ENCODE measurements around the gene RNF208. TPM values are rescaled to one million over a fixed set of nuclear protein-coding genes. Genes with fewer than 3 reads are reported as not detected.

The RNF208 gene
- total RNA-seq, 1 donor from 2014 or later = not detected

DNA sequence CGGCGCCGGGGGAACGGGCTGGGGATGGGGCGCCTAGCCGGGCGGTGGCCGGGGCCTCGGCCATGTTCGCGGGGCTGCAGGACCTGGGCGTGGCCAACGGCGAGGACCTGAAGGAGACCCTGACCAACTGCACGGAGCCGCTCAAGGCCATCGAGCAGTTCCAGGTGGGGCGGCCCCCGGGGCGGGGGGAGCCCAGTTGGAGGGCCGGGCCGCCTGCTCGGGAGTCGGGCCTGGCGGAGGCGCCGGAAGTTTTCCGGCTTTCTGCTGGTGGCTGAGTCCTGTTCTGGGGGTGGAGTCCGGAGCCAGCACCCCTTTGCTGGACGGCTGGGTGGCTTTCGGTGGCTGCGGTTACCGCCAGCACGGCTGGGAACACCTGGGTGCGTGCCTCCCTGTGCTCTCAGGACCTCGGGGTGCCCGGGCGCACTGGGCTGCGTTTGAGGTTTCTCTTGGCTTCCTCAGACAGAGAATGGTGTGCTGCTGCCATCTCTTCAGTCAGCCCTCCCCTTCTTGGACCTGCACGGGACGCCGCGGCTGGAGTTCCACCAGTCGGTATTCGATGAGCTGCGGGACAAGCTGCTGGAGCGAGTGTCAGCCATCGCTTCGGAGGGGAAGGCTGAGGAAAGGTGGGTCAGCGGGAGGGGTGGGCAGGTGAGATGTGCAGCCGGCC lies 33.5 kb upstream of the RNF208 start:
- H3K27me3 ChIP-seq (ENCODE audit: control insufficient read depth, insufficient read depth, low read length) = no peaks in the 10 kb centered on the region
- DNase-seq (ENCODE audit: low read depth) = no peak
- peaks cover 9% of the 10 kb centered on the region for H3K36me3 ChIP-seq (ENCODE audit: control insufficient read depth, insufficient read depth, low read length)
- TF ChIP-seq, protein P1, sequence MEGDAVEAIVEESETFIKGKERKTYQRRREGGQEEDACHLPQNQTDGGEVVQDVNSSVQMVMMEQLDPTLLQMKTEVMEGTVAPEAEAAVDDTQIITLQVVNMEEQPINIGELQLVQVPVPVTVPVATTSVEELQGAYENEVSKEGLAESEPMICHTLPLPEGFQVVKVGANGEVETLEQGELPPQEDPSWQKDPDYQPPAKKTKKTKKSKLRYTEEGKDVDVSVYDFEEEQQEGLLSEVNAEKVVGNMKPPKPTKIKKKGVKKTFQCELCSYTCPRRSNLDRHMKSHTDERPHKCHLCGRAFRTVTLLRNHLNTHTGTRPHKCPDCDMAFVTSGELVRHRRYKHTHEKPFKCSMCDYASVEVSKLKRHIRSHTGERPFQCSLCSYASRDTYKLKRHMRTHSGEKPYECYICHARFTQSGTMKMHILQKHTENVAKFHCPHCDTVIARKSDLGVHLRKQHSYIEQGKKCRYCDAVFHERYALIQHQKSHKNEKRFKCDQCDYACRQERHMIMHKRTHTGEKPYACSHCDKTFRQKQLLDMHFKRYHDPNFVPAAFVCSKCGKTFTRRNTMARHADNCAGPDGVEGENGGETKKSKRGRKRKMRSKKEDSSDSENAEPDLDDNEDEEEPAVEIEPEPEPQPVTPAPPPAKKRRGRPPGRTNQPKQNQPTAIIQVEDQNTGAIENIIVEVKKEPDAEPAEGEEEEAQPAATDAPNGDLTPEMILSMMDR (IDR thresholded peaks at IDR 0.05; ENCODE audit: insufficient read depth, low read length, severe bottlenecking) = no peak
- H3K4me3 ChIP-seq (ENCODE audit: low read depth, low read length) = peak overlapping the region; percentile 89
- FAIRE-seq = no peak

DNA sequence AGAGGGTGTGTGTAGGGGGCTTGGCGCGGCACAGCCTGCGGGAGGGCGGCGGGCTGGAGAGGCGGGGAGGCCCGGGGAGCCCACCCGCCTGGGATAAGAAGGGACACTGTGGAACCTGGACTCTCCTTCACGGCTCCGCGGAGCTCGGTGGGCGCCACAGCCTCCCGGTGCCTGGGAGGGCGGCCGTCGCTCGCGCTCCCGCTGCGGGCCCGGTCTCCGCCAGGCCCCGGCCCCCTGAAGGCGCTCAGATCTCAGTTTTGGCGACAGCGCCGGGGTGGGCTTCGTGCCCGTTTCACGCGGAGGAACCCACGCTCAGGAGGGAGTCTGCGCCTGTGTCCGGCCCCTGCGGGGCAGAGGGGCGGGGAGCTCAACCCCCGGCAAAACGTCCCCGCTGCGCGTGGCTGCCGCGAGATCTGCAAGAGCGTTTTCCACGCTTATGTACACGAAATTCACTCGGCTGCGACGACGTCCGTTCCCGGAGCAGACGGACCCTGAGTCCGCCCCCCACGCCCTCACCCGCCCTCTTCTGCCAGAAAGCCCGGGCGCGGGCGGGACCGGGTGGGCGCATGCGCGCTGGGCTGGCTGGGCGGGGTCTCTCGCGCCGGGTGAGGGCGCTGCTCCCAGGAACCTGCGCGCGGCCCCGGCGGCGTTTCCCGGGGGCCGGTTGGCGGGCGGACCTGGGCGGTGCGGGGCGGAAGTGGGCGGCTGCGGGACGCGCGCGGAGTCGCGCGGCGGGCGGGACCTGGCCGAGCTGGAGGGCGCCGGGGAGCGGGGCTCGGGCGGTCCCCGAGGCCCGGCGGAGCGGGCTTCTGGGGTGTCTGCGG lies 32.8 kb upstream of the RNF208 start, which contains the start of gene NELFB:
Gene NELFB, plus strand, starts transcription at position 704 of the 824 bp plus-strand sequence.
- peak within 1 kb of the TSS; percentile 89 for H3K4me3 ChIP-seq (ENCODE audit: low read depth, low read length)
- FAIRE-seq = no peak
- peak; percentile 48 for DNase-seq (ENCODE audit: low read depth)
- peaks cover 9% of the 10 kb centered on the region for H3K36me3 ChIP-seq (ENCODE audit: control insufficient read depth, insufficient read depth, low read length)
- TF ChIP-seq, protein P1 (IDR thresholded peaks at IDR 0.05; ENCODE audit: insufficient read depth, low read length, severe bottlenecking) = peak; percentile 9
- H3K27me3 ChIP-seq (ENCODE audit: control insufficient read depth, insufficient read depth, low read length) = no peaks in the 10 kb centered on the region

DNA sequence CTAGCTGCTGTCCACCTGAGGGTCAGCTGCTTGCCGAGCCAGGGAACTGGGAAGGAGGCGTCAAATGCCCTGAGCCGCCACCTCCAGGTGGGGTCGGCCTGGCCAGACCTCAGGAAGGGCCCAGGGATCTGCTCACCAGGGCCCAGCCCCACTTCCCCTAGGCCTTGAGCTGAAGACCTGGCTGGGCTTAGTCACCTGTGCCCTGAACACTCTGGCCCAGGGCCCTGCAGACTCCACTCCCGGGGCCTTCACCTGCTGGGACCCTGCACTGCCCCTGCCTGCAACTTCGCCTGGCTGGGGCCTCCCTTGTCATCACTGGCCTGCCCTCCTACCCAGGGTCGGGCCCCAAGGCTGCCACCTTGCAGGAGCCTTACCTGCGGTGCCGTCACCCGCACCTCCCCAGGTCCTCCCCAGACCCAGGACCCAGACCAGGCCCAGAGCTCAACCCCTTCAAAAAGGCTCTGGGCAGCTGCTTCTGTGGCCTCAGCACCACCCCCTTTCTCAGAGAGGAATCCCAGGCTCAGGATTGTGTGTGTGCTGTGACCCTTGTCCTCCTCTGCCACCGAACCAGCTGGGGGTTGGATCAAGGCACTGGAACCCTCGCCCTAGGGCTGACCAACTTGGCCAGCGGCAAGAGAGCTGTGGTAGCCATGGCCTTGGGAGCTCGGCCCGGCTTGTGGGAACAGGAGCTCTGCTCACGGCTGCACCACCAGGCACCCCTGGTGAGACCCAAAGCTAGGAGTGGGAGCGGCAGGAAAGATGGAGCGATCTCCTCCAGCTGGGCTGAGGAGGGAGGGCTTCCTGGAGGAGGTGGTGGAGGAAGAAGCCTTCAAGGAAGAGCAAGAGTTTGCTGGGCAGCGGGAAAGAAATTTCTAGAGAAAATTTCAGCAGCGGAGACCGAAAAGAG lies 31.9 kb upstream of the RNF208 start:
- Histone ChIP-seq H3K36me3 (ENCODE audit: control insufficient read depth, insufficient read depth, low read length) (peaks cover 4% of the 10 kb centered on the region), H3K4me3 (ENCODE audit: low read depth, low read length) (peak overlapping the region; percentile 89), H3K27me3 (ENCODE audit: control insufficient read depth, insufficient read depth, low read length) (no peaks in the 10 kb centered on the region)
- TF ChIP-seq, protein P1 (IDR thresholded peaks at IDR 0.05; ENCODE audit: insufficient read depth, low read length, severe bottlenecking) = no peak
- FAIRE-seq (no peak), DNase-seq (ENCODE audit: low read depth) (no peak)

DNA sequence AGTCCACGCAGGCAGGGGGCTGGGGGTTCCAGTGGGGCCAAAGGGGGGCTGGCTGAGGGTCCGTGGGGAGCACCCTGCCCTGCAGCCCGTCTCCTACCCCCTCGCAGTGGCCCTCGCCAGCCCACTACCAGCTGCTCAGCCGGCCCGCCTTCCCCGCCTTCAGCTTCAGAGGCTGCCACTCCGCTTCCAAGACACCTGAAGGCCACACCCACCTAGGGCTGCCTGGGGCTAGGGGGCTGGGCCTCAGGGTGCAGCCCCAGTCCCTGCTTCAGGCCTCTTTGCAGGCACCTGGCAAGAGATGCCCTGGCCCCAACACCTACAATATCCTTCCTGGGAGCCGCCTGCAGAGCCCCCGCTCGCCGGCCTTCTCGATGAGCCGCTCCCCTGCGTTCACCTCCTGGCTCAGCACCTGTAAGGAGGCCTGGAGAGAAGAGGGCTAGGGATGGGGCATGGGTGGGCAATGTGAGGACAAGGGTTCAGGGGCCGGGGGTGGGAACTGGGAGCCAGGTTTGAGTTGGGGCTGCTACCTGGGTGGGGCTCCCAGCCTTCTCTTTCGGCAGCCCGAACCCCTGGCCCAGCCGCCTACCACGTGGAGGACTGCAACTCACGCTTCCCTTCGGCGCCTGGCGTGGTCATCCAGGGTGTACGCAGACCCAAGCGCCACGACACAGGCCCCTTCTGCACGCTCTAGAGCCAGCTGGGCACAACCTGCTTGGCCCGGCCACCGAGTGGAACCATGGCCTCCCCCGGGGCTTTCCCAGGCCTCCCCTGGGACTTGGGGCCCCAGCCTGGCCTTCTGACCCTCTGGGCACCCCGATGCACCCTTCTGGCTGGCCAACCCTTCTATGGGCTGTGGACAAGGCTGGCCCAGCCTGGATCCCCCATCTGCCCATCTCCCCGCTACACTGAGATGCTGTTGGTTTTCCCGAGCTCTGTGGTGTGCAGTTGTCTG lies 30.8 kb upstream of the RNF208 start:
- no peak for DNase-seq (ENCODE audit: low read depth)
- TF ChIP-seq, protein P1 (IDR thresholded peaks at IDR 0.05; ENCODE audit: insufficient read depth, low read length, severe bottlenecking) = no peak
- no peak overlapping the region for H3K4me3 ChIP-seq (ENCODE audit: low read depth, low read length)
- H3K36me3 ChIP-seq (ENCODE audit: control insufficient read depth, insufficient read depth, low read length) = peaks cover 4% of the 10 kb centered on the region
- no peaks in the 10 kb centered on the region for H3K27me3 ChIP-seq (ENCODE audit: control insufficient read depth, insufficient read depth, low read length)
- no peak for FAIRE-seq
